HepG2 (cell line): ENCODE measurements around the gene GCNT2. TPM values are rescaled to one million over a fixed set of nuclear protein-coding genes. Genes with fewer than 3 reads are reported as not detected.

Experiments
- ATAC-seq: fragments of 200-7000 bp; cut with Tn5 transposase; 3 replicates; pipeline ENCODE4 v1.9.1; 2020; ENCODE audit warnings: mild to moderate bottlenecking, moderate library complexity
- BruUV-seq: library from RNA; stranded (reverse); fragments of 400-500 nt; replicated peaks from 2 replicates; lab custom pipeline; 2021; lab: Mats Ljungman, UMichigan
- CTCF ChIA-PET: fragments of 300-600 bp; formaldehyde crosslinking; extraction: SDS; loops from one replicate; lab custom pipeline; 2021; ENCODE audit warnings: low total read pairs, inconsistent platforms, low intra/inter-chr PET ratio; lab: Yijun Ruan, JAX
- POLR2A ChIA-PET: fragments of 350-600 bp; sonication (Branson Sonifier 250); formaldehyde crosslinking; loops from one replicate; lab custom pipeline; 2020; ENCODE audit warnings: antibody characterized with exemption, inconsistent platforms; lab: Yijun Ruan, JAX
- DNase-seq: peaks from one replicate; pipeline ENCODE4 v3.0.0-alpha.2; 2015; ENCODE audit warnings: low spot score
- FAIRE-seq: peaks from 3 replicates; lab custom pipeline; 2011; peaks lifted over from hg19 to GRCh38; lab: Jason Lieb, UNC
- H2AFZ ChIP-seq: one replicate; pipeline ENCODE4 v1.6.1; 2011; ENCODE audit warnings: low read length, inconsistent platforms
- H3K27ac ChIP-seq: fragments of 300-600 bp; 3 replicates; pipeline ENCODE4 v1.8.0; 2011; ENCODE audit warnings: mixed run types, mild to moderate bottlenecking, mixed read lengths, low read length, inconsistent platforms; ENCODE audit not compliant: insufficient read depth; ENCODE audit errors: extremely low read length
- H3K27me3 ChIP-seq, 2 experiments: fragments of 200-600 bp in 1 of 2; 2 replicates in 1 of 2; 3 replicates in 1 of 2; pipeline versions ENCODE4 v1.6.0 to v1.8.0; 2011; ENCODE audit warnings: low read length in 2 of 2, mild to moderate bottlenecking in 2 of 2, moderate library complexity in 2 of 2, inconsistent platforms in 1 of 2; ENCODE audit not compliant: insufficient read depth in 2 of 2, control insufficient read depth in 1 of 2
- H3K36me3 ChIP-seq, 2 experiments: fragments of 200-600 bp in 1 of 2; replicated peaks in 1 of 2; 2 replicates in 1 of 2; 3 replicates in 1 of 2; pipeline versions ENCODE4 v1.5.1 to v1.8.0; 2011; ENCODE audit warnings: low read length in 2 of 2, inconsistent platforms in 1 of 2; ENCODE audit not compliant: insufficient read depth in 2 of 2, control insufficient read depth in 1 of 2
- H3K4me1 ChIP-seq: 2 replicates; pipeline ENCODE4 v1.5.1; 2012; ENCODE audit warnings: low read length, inconsistent platforms; ENCODE audit not compliant: insufficient read depth
- H3K4me2 ChIP-seq: 2 replicates; pipeline ENCODE4 v1.6.0; 2011; ENCODE audit warnings: low read depth, low read length, inconsistent platforms
- H3K4me3 ChIP-seq, 3 experiments: fragments of 200-600 bp in 1 of 3; sonication (generic), shearing (Covaris generic) in 1 of 3; replicated peaks in 1 of 3; 2 replicates each; pipeline ENCODE4 v1.5.1; 2011 to 2016; ENCODE audit warnings: low read length in 3 of 3, inconsistent platforms in 2 of 3, low read depth in 2 of 3, mild to moderate bottlenecking in 2 of 3, control low read depth in 1 of 3, mixed read lengths in 1 of 3; ENCODE audit not compliant: insufficient read depth in 1 of 3
- H3K79me2 ChIP-seq: one replicate; pipeline ENCODE4 v1.6.1; 2011; ENCODE audit warnings: low read length, inconsistent platforms; ENCODE audit not compliant: insufficient read depth
- H3K9ac ChIP-seq: 2 replicates; pipeline ENCODE4 v1.6.0; 2011; ENCODE audit warnings: mild to moderate bottlenecking, low read depth, low read length, inconsistent platforms; ENCODE audit not compliant: insufficient read depth
- H3K9me3 ChIP-seq: 2 replicates; pipeline ENCODE4 v1.5.1; 2012; ENCODE audit warnings: mild to moderate bottlenecking, low read length
- H4K20me1 ChIP-seq: 2 replicates; pipeline ENCODE4 v1.6.0; 2011; ENCODE audit warnings: inconsistent platforms, mild to moderate bottlenecking, low read length, moderate library complexity; ENCODE audit not compliant: insufficient read depth
- GATAD1 ChIP-seq: IDR thresholded peaks from 2 replicates; pipeline ENCODE4 v1.6.1; 2016; ENCODE audit warnings: missing genetic modification reagents, missing compliant biosample characterization
- HES4 ChIP-seq: sonication (generic); formaldehyde crosslinking; IDR thresholded peaks from 2 replicates; pipeline ENCODE4 v1.9.0; 2021; ENCODE audit warnings: mild to moderate bottlenecking, missing genetic modification reagents, borderline replicate concordance
- HNF1A ChIP-seq, 2 experiments: sonication (generic) in 1 of 2; formaldehyde crosslinking in 1 of 2; IDR thresholded peaks; 2 replicates each; pipeline versions ENCODE4 v1.4.0 to v1.6.1; 2016 to 2020; ENCODE audit warnings: borderline replicate concordance in 1 of 2, low read depth in 1 of 2, mild to moderate bottlenecking in 1 of 2, missing genetic modification reagents in 1 of 2
- PAF1 ChIP-seq: IDR thresholded peaks from 2 replicates; pipeline ENCODE4 v1.6.1; 2016; ENCODE audit warnings: missing genetic modification reagents, missing compliant biosample characterization
- RBM22 ChIP-seq: fragments of 200-400 bp; formaldehyde crosslinking; optimal IDR thresholded peaks from 2 replicates; pipeline ENCODE3; 2017; ENCODE audit warnings: mild to moderate bottlenecking, low read length, moderate library complexity
- THYN1 ChIP-seq: sonication (generic); formaldehyde crosslinking; IDR thresholded peaks from 2 replicates; pipeline ENCODE4 v1.8.1; 2023; ENCODE audit warnings: low read depth, mild to moderate bottlenecking, moderate library complexity, missing genetic modification reagents, borderline replicate concordance
- TMF1 ChIP-seq: sonication (generic); formaldehyde crosslinking; IDR thresholded peaks from 2 replicates; pipeline ENCODE4 v1.8.1; 2022; ENCODE audit warnings: low read depth, missing genetic modification reagents
- ZBTB38 ChIP-seq: sonication (generic); formaldehyde crosslinking; IDR thresholded peaks from 2 replicates; pipeline ENCODE4 v1.5.1; 2020; ENCODE audit warnings: mild to moderate bottlenecking, missing genetic modification reagents
- ZFP36 ChIP-seq: fragments of 150-350 bp; IDR thresholded peaks from 2 replicates; pipeline ENCODE4 v1.6.1; 2018; ENCODE audit warnings: borderline replicate concordance, low read length, low read depth; ENCODE audit not compliant: partially characterized antibody
- ZFP36L1 ChIP-seq: sonication (generic); formaldehyde crosslinking; IDR thresholded peaks from 2 replicates; pipeline ENCODE4 v1.8.0; 2022; ENCODE audit warnings: mild to moderate bottlenecking, missing genetic modification reagents, moderate library complexity
- ZKSCAN8 ChIP-seq: IDR thresholded peaks from 2 replicates; pipeline ENCODE4 v1.6.1; 2016; ENCODE audit warnings: borderline replicate concordance, missing genetic modification reagents, missing compliant biosample characterization
- ZNF780A ChIP-seq: sonication (generic); formaldehyde crosslinking; IDR thresholded peaks from 2 replicates; pipeline ENCODE4 v1.8.0; 2022; ENCODE audit warnings: mild to moderate bottlenecking, missing genetic modification reagents, moderate library complexity
- ZSCAN9 ChIP-seq: IDR thresholded peaks from 2 replicates; pipeline ENCODE4 v1.6.1; 2016; ENCODE audit warnings: borderline replicate concordance
- WGBS: methylation state at CpG from one replicate; pipeline ENCODE4 v1.1.6; 2017; ENCODE audit warnings: low lambda C conversion rate; 5-methylcytosine and 5-hydroxymethylcytosine counted together
- in situ Hi-C: cut with HindIII; loops from 2 replicates; pipeline ENCODE4 v1.10.0; 2017; ENCODE audit warnings: low pct_unique_long_range_greater_than_20kb; ENCODE audit not compliant: extremely low pct_ligation_motif_present
- intact Hi-C: fragments of 100-400 bp; cut with micrococcal nuclease; formaldehyde crosslinking; loops from one replicate; pipeline ENCODE4 v1.10.0; 2022; ENCODE audit not compliant: unreplicated experiment
- polyA plus RNA-seq, 8 experiments: library from polyadenylated mRNA; depleted of rRNA in 3 of 8; stranded (reverse) in 7 of 8; unstranded in 1 of 8; fragments of >200 nt; fragmentation: Illumina TruSeq in 4 of 8; extraction: Trizol in 4 of 8; gene quantifications; 2 replicates each; pipeline versions ENCODE4 v1.2.1 to v1.2.3, GENCODE V29; 2011 to 2016; ENCODE audit warnings: low read depth in 4 of 8, missing spikeins in 1 of 8, mixed read lengths in 1 of 8; ENCODE audit not compliant: insufficient read depth in 1 of 8
- total RNA-seq, 5 experiments: library from RNA; depleted of rRNA; stranded (reverse); fragments of >200 nt; fragmentation: Illumina TruSeq; extraction: Trizol; gene quantifications; 2 replicates each; pipeline ENCODE4 v1.2.3, GENCODE V29; 2016; ENCODE audit warnings: low read depth in 1 of 5
- TF ChIP-seq, protein P1 (sequence below): IDR thresholded peaks from 2 replicates; pipeline ENCODE4 v1.6.1; 2016

Gene GCNT2
- total and polyA plus RNA-seq, 2 of the 13 experiments (the other 11 are each of a cell fraction or from before 2014, with no cell fraction given), result 11.8 to 31.9 TPM

DNA sequence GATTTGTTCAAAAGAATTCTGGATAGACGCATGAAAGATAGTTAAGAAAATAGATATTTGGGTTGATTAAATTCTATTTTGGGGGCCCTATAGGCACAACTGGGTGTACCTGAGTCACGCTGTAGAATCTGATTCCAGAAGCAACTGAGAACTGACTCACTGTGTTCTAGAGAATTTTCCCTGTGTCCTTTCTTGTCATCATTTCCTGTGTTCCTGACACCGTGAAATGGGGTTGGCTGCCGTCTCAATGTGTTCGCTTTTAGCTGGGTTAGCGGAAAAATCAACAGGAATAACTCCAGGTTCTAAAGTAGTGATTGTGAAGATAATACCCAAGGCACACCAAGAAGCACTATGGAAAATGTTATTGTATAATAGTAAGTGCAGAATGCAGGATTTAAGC, 5.0 kb downstream of the GCNT2 start (continued):
- TF ChIP-seq PAF1 (CRISPR knock-in tag) (no peak), ZBTB38 (CRISPR knock-in tag) (no peak), ZFP36L1 (CRISPR knock-in tag) (no peak), GATAD1 (CRISPR knock-in tag) (no peak), HNF1A (IDR thresholded peaks at IDR 0.05; ENCODE audit: low read depth) (no peak), HNF1A (CRISPR knock-in tag; IDR thresholded peaks at IDR 0.05; ENCODE audit: borderline replicate concordance) (no peak)

- Histone ChIP-seq H3K9ac (peak overlapping the region; percentile 80), H3K27ac (peak overlapping the region; percentile 90), H3K79me2 (peaks cover 39% of the 10 kb centered on the region), H3K4me3 (peak overlapping the region; percentile 72 to 79 (median 73)), H3K4me2 (peak overlapping the region; percentile 89), H2AFZ (peak overlapping the region; percentile 73), H3K9me3 (no peaks in the 10 kb centered on the region), H3K36me3 (no peaks in the 10 kb centered on the region), H4K20me1 (peaks cover 2% of the 10 kb centered on the region; the same call in 1 of the 2 replicates), H3K27me3 (no peaks in the 10 kb centered on the region; a peak in 1 of 5 replicates), H3K4me1 (peaks cover 40% of the 10 kb centered on the region)
- DNase-seq, result peak; percentile 94
- peak; percentile 92 for ATAC-seq
- FAIRE-seq, result peak; percentile 72
- intact Hi-C loops (loop anchor here (1.0 to 5.0 kb wide), 3 partner anchors 18 to 166 kb away; partner anchors contain the start of genes C6orf52 and PAK1IP1), in situ Hi-C loops (no loop called here)
- WGBS, result under 1% methylated on average over 11 of the region's 11 CpGs
- BruUV-seq, result TSS peak; percentile 75
- ChIA-PET POLR2A (interaction anchor here (0.8 to 3.3 kb wide), 9 partner anchors 8 to 219 kb away, joined by 3 to 17 read pairs (median 7); partner anchors contain the start of genes C6orf52, GCNT2, PAK1IP1 and TMEM14B), CTCF (no interaction called here)
- TF ChIP-seq THYN1 (no peak), HES4 (CRISPR knock-in tag) (no peak), ZNF780A (CRISPR knock-in tag) (no peak), TMF1 (CRISPR knock-in tag) (0 out of 2 replicates have a peak, but pooled peaks have one; percentile 27), RBM22 (no peak), ZFP36 (no peak), ZKSCAN8 (peak; percentile 58; the same call in 1 of the 2 replicates), ZSCAN9 (CRISPR knock-in tag) (peak; percentile 74; the same call in 1 of the 2 replicates)
- TF ChIP-seq, protein P1, sequence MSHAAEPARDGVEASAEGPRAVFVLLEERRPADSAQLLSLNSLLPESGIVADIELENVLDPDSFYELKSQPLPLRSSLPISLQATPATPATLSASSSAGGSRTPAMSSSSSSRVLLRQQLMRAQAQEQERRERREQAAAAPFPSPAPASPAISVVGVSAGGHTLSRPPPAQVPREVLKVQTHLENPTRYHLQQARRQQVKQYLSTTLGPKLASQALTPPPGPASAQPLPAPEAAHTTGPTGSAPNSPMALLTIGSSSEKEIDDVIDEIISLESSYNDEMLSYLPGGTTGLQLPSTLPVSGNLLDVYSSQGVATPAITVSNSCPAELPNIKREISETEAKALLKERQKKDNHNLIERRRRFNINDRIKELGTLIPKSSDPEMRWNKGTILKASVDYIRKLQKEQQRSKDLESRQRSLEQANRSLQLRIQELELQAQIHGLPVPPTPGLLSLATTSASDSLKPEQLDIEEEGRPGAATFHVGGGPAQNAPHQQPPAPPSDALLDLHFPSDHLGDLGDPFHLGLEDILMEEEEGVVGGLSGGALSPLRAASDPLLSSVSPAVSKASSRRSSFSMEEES (CRISPR knock-in tag), result 0 out of 2 replicates have a peak, but pooled peaks have one; percentile 24
Measured at GRCh38 chr6:10528158-10528981, 7.2 kb downstream of the GCNT2 start.
